Hepatocyte (in vitro differentiated cells): ENCODE measurements around the gene SPAG16.

ENCODE experiments used
- EZH2phosphoT487 ChIP-seq: fragments of 200-600 bp; sonication (generic); IDR thresholded peaks from one replicate; pipeline ENCODE4 v1.6.1; 2018; ENCODE audit warnings: antibody characterized with exemption, mild to moderate bottlenecking, low read depth, moderate library complexity; ENCODE audit not compliant: unreplicated experiment, severe bottlenecking
- TF ChIP-seq, protein P1 (sequence below): fragments of 200-600 bp; sonication (generic); IDR thresholded peaks from 2 replicates; pipeline ENCODE4 v1.5.1; 2016; ENCODE audit warnings: antibody characterized with exemption, mild to moderate bottlenecking; ENCODE audit not compliant: poor library complexity

DNA sequence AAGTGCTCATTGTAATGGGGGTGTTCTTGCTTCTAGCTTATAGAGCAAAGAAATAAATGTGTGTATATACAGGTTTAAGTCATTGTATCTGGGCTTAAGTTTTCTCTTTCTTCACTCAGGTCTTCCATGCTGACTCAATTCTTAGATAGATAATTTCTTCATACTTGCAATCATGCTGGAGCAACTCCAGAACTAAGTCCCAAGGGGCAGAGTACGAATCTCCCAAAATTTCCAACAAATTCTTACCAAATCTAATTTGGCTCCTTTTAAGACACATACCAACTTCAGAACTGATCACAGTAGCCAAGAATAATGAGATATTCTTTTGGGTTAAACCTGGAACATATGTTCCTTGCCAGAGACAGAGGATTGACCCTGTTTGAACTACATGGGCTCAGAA is 4.3 kb upstream of the SPAG16 start:
- TF ChIP-seq, protein P1, sequence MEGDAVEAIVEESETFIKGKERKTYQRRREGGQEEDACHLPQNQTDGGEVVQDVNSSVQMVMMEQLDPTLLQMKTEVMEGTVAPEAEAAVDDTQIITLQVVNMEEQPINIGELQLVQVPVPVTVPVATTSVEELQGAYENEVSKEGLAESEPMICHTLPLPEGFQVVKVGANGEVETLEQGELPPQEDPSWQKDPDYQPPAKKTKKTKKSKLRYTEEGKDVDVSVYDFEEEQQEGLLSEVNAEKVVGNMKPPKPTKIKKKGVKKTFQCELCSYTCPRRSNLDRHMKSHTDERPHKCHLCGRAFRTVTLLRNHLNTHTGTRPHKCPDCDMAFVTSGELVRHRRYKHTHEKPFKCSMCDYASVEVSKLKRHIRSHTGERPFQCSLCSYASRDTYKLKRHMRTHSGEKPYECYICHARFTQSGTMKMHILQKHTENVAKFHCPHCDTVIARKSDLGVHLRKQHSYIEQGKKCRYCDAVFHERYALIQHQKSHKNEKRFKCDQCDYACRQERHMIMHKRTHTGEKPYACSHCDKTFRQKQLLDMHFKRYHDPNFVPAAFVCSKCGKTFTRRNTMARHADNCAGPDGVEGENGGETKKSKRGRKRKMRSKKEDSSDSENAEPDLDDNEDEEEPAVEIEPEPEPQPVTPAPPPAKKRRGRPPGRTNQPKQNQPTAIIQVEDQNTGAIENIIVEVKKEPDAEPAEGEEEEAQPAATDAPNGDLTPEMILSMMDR: no peak
- no peak for TF ChIP-seq EZH2phosphoT487
